NAMALWA (cell line): Measurements from ENCODE around the gene TRAF3IP1.
A peak's percentile ranks its signal among the peaks of the same experiment; 100 is the strongest.
"Not testable (repeated sequence)": the region's sequence is repeated elsewhere in the genome, so short reads cannot be mapped to it uniquely, and the experiment has no call there.

Source experiments
- DNase-seq: peaks from one replicate; pipeline ENCODE4 v3.0.0-alpha.2; 2015; ENCODE audit warnings: low spot score

TRAF3IP1 gene

GRCh38 chr2:238320246-238320647 lies at the start of gene TRAF3IP1:
TSS of gene TRAF3IP1 (plus strand) at chr2:238320518. CDS start at chr2:238320663, 145 bp downstream.
- peak; percentile 76 for DNase-seq

- no peak for DNase-seq
These were observed 49.7 kb upstream of the TRAF3IP1 start for GRCh38 chr2:238270606-238271005.

- no peak for DNase-seq
These were observed 49.2 kb upstream of the TRAF3IP1 start for GRCh38 chr2:238271061-238271554.

DNA sequence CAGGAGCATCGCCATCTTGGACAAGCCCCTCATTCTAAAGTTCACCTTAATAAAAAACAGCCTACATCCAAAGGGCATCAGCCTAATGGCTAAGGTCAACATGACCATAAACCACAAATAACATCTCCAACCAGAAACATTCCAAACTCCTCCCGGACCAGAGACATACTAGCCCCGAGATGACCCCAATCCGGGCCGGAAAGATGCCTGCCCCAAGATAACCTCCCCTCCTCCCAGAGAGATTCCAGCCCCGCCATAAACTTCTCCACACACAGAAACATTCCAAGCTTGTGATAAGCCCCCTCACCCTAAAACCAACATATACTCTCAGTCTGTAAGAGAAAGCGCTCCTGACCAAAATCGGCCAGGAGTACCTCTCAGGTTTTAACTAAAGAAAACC lies 48.6 kb upstream of the TRAF3IP1 start:
- DNase-seq: not testable (repeated sequence)

- DNase-seq: no peak
These were observed 48.2 kb upstream of the TRAF3IP1 start for GRCh38 chr2:238272156-238272555.

DNA sequence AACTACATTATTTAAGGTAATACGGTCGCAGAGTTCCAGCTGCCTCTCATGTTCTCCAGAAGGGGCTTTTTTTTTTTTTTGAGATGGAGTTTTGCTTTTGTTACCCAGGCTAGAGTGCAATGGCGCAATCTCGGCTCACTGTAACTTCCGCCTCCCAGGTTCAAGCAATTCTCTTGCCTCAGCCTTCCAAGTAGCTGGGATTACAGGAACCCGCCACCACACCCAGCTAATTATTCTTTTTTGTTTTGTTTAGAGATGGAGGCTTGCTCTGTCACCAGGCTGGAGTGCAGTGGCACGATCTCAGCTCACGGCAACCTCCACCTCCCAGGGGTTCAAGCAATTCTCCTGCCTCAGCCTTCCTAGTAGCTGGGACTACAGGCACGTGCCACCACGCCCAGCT lies 46.9 kb upstream of the TRAF3IP1 start:
- not testable (repeated sequence) for DNase-seq

GRCh38 chr2:238274152-238274865 lies 46.0 kb upstream of the TRAF3IP1 start:
- no peak for DNase-seq

- DNase-seq: no peak
These were observed 42.6 kb upstream of the TRAF3IP1 start for GRCh38 chr2:238277695-238278094.

GRCh38 chr2:238278626-238279323 lies 41.5 kb upstream of the TRAF3IP1 start:
- no peak for DNase-seq

DNA sequence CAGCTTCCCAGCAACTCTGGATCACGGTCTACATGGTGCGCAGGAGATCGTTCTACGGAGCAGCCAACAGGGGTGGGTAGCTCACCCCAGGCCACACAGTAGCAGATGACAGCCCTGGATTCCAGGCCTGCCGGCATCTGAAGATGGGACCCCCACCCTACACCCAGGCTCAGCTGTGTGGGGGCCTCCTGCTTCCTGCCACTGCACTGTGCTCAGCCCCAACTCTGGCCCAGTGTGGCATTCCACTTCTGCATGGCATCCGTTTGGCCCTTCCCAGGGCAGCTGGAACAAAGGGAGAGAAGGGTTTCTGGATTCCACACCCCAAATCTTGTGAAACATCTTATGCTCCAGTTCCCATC lies 41.0 kb upstream of the TRAF3IP1 start:
- DNase-seq: no peak

- no peak for DNase-seq
These were observed 40.1 kb upstream of the TRAF3IP1 start for GRCh38 chr2:238280083-238280825.

- no peak for DNase-seq
These were observed 38.4 kb upstream of the TRAF3IP1 start for GRCh38 chr2:238281826-238282480.

DNA sequence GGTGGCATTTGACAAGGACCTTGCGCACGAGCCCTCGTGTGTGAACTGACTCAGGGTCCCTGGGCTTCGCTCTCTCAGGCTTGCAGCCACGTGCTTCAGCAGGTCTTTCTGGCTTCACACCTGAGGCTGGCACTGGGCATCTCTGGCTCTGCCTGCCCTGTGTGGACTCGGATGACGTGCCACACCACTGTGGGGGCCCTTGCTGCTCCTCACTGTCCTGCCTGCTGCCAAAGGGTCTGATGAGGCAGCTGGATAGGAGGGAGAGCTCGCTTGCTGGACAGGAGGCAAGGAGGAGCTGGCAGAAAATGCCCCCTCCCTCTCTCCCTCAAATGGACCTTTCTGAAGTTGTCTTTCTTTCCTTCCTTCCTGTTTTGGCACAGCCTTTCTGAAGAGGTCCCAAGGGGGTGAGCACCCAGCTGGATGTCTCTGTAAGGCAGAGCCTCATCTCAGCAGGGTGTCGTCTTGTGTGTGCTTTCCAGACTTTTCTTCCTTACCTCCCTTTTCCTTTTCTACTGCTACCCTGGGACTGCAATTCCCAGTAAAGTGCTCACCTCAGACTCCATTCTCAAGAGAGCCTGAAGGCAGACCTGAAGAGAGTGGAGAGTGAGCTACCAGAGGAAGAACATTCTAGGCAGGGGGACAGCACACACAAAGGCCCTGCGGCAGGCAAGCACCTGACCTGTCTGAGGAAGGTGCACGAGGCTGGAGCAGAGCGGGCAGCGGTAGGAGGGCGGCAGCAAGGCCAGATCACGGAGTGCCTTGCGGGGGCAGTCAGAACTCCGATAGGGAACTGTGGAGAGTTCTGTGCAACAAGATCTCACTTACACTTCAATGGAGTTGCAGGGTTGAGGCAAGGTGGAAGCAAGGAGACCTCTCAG lies 37.2 kb upstream of the TRAF3IP1 start:
- DNase-seq: peak; percentile 26

- no peak for DNase-seq
These were observed 35.4 kb upstream of the TRAF3IP1 start for GRCh38 chr2:238284802-238285515.

DNA sequence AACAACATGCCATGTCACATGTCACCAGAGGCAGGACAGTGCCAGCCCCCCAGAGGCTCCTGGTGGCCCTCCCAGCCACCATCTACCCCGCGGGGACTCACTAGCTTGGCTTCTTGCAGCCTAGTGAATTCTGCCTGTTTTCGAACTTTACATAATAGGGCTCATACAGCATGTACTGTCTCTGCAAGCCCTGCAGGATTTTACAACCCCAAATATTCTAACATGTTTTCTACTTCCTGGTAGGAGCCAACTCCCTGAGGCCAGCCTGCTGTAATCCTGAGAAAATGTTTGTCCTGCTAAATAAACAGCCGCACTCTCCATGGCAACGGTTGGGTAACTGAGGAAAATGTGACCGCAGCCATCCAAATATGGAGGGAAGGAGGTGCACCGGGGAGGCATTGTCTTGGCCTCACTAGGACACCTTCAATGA lies 34.6 kb upstream of the TRAF3IP1 start:
- DNase-seq: no peak

- DNase-seq: no peak
These were observed 34.2 kb upstream of the TRAF3IP1 start for GRCh38 chr2:238286095-238286494.

DNA sequence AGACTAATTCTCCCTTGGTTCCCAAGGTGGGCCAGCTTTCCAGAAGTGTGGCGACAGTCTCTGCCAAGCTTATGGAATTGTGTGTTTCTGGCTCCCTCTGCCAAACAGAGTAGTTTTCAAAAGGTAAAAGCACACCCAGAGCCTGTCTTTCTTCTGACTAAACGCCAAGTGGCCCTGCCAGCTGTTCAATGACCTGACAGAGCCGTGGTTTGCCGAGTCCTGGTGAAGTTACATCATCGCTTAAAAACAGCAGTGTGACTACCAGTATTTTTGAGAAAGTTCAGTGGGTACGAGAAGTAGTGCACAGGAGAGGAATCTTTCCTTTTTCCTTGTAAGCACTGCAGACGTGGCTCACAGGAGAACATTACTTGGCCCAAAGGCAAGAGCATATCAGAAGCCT lies 33.8 kb upstream of the TRAF3IP1 start:
- peak; percentile 53 for DNase-seq

DNA sequence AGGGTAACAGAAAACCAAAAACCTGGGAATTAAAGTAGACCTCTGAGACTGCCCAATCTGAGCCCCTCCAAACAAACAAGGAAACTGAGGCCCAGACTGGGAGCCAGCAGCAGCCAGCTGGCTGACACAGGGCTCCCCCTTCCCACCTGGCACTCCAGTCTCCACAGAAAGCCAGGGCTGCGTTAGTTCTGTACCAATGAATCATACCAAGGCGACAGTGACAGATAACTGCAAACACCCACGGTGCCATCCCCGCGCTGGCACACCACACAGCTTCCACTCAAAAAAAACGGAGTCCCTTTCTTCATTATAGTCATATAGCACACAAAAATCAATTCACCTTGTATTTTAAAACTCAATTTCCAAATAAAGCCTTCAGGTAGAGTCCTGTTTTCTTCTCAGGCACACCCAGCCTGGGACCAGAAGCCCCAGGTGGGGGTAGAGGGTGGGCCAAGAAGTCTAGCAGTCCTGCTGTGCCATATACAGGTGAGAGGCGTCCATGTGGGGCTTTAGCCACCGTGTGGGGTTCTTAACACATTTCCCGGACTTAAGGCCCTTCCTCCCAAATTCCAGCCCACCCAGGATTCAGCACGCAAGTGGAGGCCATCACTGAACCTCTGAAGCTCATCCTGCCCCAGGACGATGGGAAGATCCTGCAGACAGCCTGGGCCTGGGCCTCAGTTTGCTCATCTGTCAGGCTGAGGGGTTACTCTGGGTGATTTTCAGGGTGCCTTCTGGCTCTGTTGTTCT lies 33.2 kb upstream of the TRAF3IP1 start:
- no peak for DNase-seq

GRCh38 chr2:238287737-238288649 lies 32.3 kb upstream of the TRAF3IP1 start, which contains the start of gene PER2:
TSS of gene PER2 (minus strand) at chr2:238288610. CDS start at chr2:238277936, 10,674 bp downstream.
- DNase-seq: peak; percentile 64
